Liver (tissue), 9 donors: Measurements from ENCODE around the gene DSCAML1. TPM values are rescaled to one million over a fixed set of nuclear protein-coding genes. Genes with fewer than 3 reads are reported as not detected.

Source experiments
- DNase-seq: peaks from one replicate; pipeline ENCODE4 v3.0.0-alpha.2; 2017; ENCODE audit warnings: low spot score
- H3K27ac ChIP-seq, 2 donors: one replicate each; pipeline ENCODE4 v1.7.0; 2013; ENCODE audit warnings: inconsistent platforms in 2 of 2, low read length in 2 of 2, control low read depth in 1 of 2, low read depth in 1 of 2, mild to moderate bottlenecking in 1 of 2
- H3K27me3 ChIP-seq, 4 donors: one replicate each; pipeline versions ENCODE4 v1.6.1 to v1.7.0; 2013; ENCODE audit warnings: low read length in 3 of 4, inconsistent platforms in 1 of 4, mild to moderate bottlenecking in 1 of 4, moderate library complexity in 1 of 4; ENCODE audit not compliant: control insufficient read depth in 4 of 4, insufficient read depth in 4 of 4
- H3K36me3 ChIP-seq, 4 donors: one replicate each; pipeline versions ENCODE4 v1.6.1 to v1.7.0; 2013; ENCODE audit warnings: low read length in 3 of 4, mild to moderate bottlenecking in 3 of 4, low read depth in 1 of 4, moderate library complexity in 1 of 4; ENCODE audit not compliant: control insufficient read depth in 4 of 4, insufficient read depth in 3 of 4
- H3K4me1 ChIP-seq, 4 donors: one replicate each; pipeline versions ENCODE4 v1.6.1 to v1.7.0; 2013; ENCODE audit warnings: low read length in 3 of 4, mild to moderate bottlenecking in 3 of 4, moderate library complexity in 1 of 4; ENCODE audit not compliant: control insufficient read depth in 4 of 4, insufficient read depth in 4 of 4
- H3K4me3 ChIP-seq, 3 donors: one replicate each; pipeline versions ENCODE4 v1.6.1 to v1.7.0; 2013; ENCODE audit warnings: low read length in 3 of 3, control low read depth in 1 of 3, low read depth in 1 of 3, mild to moderate bottlenecking in 1 of 3
- H3K9ac ChIP-seq, 2 donors: one replicate each; pipeline ENCODE4 v1.7.0; 2013; ENCODE audit warnings: low read length in 2 of 2, mild to moderate bottlenecking in 2 of 2, moderate library complexity in 2 of 2, control low read depth in 1 of 2, low read depth in 1 of 2
- H3K9me3 ChIP-seq, 4 donors: one replicate each; pipeline versions ENCODE4 v1.6.1 to v1.7.0; 2013; ENCODE audit warnings: low read length in 3 of 4; ENCODE audit not compliant: control insufficient read depth in 4 of 4
- EGR1 ChIP-seq, 2 donors: IDR thresholded peaks; 2 replicates each; pipeline ENCODE4 v1.6.1; 2016 to 2018; ENCODE audit warnings: antibody characterized with exemption in 2 of 2, low read depth in 2 of 2
- FOXA1 ChIP-seq: IDR thresholded peaks from 2 replicates; pipeline ENCODE4 v1.6.1; 2016; ENCODE audit warnings: antibody characterized with exemption
- FOXA2 ChIP-seq: IDR thresholded peaks from 2 replicates; pipeline ENCODE4 v1.6.1; 2016; ENCODE audit warnings: antibody characterized with exemption
- GABPA ChIP-seq, 2 donors: IDR thresholded peaks in 1 of 2; conservative IDR thresholded peaks in 1 of 2; 2 replicates each; pipeline ENCODE4 v1.6.1; 2016; ENCODE audit warnings: antibody characterized with exemption in 2 of 2, mild to moderate bottlenecking in 1 of 2, moderate library complexity in 1 of 2
- HNF4A ChIP-seq, 2 donors: conservative IDR thresholded peaks; 2 replicates each; pipeline ENCODE4 v1.6.1; 2016; ENCODE audit warnings: antibody characterized with exemption in 2 of 2, mild to moderate bottlenecking in 2 of 2
- HNF4G ChIP-seq: IDR thresholded peaks from 2 replicates; pipeline ENCODE4 v1.6.1; 2016; ENCODE audit warnings: antibody characterized with exemption
- JUND ChIP-seq, 2 donors: IDR thresholded peaks; 2 replicates each; pipeline ENCODE4 v1.6.1; 2016; ENCODE audit warnings: antibody characterized with exemption in 2 of 2
- NR2F2 ChIP-seq: IDR thresholded peaks from 2 replicates; pipeline ENCODE4 v1.6.1; 2016; ENCODE audit warnings: antibody characterized with exemption
- RXRA ChIP-seq, 2 donors: IDR thresholded peaks; 2 replicates each; pipeline ENCODE4 v1.6.1; 2017 to 2018; ENCODE audit warnings: antibody characterized with exemption in 2 of 2, mild to moderate bottlenecking in 1 of 2
- SP1 ChIP-seq: IDR thresholded peaks from 2 replicates; pipeline ENCODE4 v1.6.1; 2018; ENCODE audit warnings: antibody characterized with exemption, mild to moderate bottlenecking
- TAF1 ChIP-seq: conservative IDR thresholded peaks from 2 replicates; pipeline ENCODE4 v1.6.1; 2016; ENCODE audit warnings: antibody characterized with exemption, mild to moderate bottlenecking
- YY1 ChIP-seq: IDR thresholded peaks from 2 replicates; pipeline ENCODE4 v1.6.1; 2016; ENCODE audit warnings: antibody characterized with exemption, mild to moderate bottlenecking
- WGBS: extraction: QIAGEN DNeasy Blood & Tissue Kit; methylation state at CpG from one replicate; pipeline ENCODE4 v1.1.7; 2013; 5-methylcytosine and 5-hydroxymethylcytosine counted together
- polyA plus RNA-seq, 2 donors: library from polyadenylated mRNA; stranded (reverse) in 1 of 2; unstranded in 1 of 2; fragments of 200-250 nt in 1 of 2; fragments of >200 nt in 1 of 2; fragmentation: Nextera tagmentation in 1 of 2; extraction: Ambion mirVana in 1 of 2; gene quantifications; one replicate each; pipeline versions ENCODE4 v1.2.1 to v1.2.3, GENCODE V29; 2013 to 2015
- total RNA-seq, 2 donors: library from RNA; depleted of rRNA; stranded (reverse); fragments of >200 nt; gene quantifications; one replicate each; pipeline ENCODE4 v1.2.3, GENCODE V29; 2014
- TF ChIP-seq, protein P1 (sequence below): IDR thresholded peaks from 2 replicates; pipeline ENCODE4 v1.6.1; 2016; ENCODE audit warnings: antibody characterized with exemption, mild to moderate bottlenecking
- TF ChIP-seq, protein P2 (sequence below): IDR thresholded peaks from 2 replicates; pipeline ENCODE4 v1.6.1; 2016; ENCODE audit warnings: antibody characterized with exemption
- TF ChIP-seq, protein P3 (sequence below): IDR thresholded peaks from 2 replicates; pipeline ENCODE4 v1.6.1; 2016; ENCODE audit warnings: antibody characterized with exemption
- TF ChIP-seq, protein P4 (sequence below): IDR thresholded peaks from 2 replicates; pipeline ENCODE4 v1.6.1; 2016; ENCODE audit warnings: antibody characterized with exemption
- donor health status: healthy.
- donor health status: healthy.
- donor health status: healthy.
- donor health status: healthy.
- donor health status: healthy.

The DSCAML1 gene
- total and polyA plus RNA-seq, 4 donors = 0.07 to 0.42 (median 0.20) TPM

DNA sequence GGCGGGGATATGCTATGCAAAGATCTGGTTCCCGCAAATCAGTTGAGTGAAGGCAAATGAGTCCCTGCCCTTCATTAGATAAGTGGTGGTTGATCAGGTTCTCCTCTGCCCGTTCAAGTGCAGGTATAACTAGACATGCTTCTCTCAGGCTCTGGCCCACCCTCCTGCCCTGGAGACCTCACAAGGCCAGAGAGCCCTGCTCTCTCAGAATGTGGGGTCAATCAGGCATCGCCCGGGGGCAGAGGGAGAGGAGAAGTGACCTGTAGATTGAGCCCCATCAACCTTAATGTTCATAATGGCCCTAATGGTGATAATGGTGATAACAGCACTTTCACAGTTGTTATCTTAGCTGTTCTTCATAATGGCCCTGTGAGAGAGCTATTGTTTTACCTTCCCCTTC, 224.3 kb downstream of the DSCAML1 start:
- TF ChIP-seq GABPA (IDR thresholded peaks at IDR 0.05 in 1 of 2, conservative IDR thresholded peaks at IDR 0.05 in 1 of 2) (no peak), SP1 (no peak), HNF4G (no peak), YY1 (no peak), RXRA (IDR thresholded peaks at IDR 0.05) (no peak), NR2F2 (no peak), TAF1 (no peak), FOXA1 (no peak), EGR1 (IDR thresholded peaks at IDR 0.05; ENCODE audit: low read depth in 2 of 2) (no peak), FOXA2 (no peak), JUND (IDR thresholded peaks at IDR 0.05) (no peak), HNF4A (conservative IDR thresholded peaks at IDR 0.05) (no peak)
- TF ChIP-seq, protein P1, sequence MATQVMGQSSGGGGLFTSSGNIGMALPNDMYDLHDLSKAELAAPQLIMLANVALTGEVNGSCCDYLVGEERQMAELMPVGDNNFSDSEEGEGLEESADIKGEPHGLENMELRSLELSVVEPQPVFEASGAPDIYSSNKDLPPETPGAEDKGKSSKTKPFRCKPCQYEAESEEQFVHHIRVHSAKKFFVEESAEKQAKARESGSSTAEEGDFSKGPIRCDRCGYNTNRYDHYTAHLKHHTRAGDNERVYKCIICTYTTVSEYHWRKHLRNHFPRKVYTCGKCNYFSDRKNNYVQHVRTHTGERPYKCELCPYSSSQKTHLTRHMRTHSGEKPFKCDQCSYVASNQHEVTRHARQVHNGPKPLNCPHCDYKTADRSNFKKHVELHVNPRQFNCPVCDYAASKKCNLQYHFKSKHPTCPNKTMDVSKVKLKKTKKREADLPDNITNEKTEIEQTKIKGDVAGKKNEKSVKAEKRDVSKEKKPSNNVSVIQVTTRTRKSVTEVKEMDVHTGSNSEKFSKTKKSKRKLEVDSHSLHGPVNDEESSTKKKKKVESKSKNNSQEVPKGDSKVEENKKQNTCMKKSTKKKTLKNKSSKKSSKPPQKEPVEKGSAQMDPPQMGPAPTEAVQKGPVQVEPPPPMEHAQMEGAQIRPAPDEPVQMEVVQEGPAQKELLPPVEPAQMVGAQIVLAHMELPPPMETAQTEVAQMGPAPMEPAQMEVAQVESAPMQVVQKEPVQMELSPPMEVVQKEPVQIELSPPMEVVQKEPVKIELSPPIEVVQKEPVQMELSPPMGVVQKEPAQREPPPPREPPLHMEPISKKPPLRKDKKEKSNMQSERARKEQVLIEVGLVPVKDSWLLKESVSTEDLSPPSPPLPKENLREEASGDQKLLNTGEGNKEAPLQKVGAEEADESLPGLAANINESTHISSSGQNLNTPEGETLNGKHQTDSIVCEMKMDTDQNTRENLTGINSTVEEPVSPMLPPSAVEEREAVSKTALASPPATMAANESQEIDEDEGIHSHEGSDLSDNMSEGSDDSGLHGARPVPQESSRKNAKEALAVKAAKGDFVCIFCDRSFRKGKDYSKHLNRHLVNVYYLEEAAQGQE = no peak
- TF ChIP-seq, protein P2, sequence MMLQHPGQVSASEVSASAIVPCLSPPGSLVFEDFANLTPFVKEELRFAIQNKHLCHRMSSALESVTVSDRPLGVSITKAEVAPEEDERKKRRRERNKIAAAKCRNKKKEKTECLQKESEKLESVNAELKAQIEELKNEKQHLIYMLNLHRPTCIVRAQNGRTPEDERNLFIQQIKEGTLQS = no peak
- TF ChIP-seq, protein P3, sequence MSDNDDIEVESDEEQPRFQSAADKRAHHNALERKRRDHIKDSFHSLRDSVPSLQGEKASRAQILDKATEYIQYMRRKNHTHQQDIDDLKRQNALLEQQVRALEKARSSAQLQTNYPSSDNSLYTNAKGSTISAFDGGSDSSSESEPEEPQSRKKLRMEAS = no peak
- TF ChIP-seq, protein P4, sequence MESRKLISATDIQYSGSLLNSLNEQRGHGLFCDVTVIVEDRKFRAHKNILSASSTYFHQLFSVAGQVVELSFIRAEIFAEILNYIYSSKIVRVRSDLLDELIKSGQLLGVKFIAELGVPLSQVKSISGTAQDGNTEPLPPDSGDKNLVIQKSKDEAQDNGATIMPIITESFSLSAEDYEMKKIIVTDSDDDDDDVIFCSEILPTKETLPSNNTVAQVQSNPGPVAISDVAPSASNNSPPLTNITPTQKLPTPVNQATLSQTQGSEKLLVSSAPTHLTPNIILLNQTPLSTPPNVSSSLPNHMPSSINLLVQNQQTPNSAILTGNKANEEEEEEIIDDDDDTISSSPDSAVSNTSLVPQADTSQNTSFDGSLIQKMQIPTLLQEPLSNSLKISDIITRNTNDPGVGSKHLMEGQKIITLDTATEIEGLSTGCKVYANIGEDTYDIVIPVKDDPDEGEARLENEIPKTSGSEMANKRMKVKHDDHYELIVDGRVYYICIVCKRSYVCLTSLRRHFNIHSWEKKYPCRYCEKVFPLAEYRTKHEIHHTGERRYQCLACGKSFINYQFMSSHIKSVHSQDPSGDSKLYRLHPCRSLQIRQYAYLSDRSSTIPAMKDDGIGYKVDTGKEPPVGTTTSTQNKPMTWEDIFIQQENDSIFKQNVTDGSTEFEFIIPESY = no peak
- no peaks in the 10 kb centered on the region for H3K9me3 ChIP-seq
- DNase-seq = no peak
- H3K9ac ChIP-seq = no peak overlapping the region
- H3K4me1 ChIP-seq = no peaks in the 10 kb centered on the region
- H3K27ac ChIP-seq = no peak overlapping the region
- 91% methylated on average over 5 of the region's 5 CpGs for whole genome bisulfite sequencing
- no peaks in the 10 kb centered on the region for H3K36me3 ChIP-seq
- no peaks in the 10 kb centered on the region for H3K27me3 ChIP-seq
- no peak overlapping the region for H3K4me3 ChIP-seq

DNA sequence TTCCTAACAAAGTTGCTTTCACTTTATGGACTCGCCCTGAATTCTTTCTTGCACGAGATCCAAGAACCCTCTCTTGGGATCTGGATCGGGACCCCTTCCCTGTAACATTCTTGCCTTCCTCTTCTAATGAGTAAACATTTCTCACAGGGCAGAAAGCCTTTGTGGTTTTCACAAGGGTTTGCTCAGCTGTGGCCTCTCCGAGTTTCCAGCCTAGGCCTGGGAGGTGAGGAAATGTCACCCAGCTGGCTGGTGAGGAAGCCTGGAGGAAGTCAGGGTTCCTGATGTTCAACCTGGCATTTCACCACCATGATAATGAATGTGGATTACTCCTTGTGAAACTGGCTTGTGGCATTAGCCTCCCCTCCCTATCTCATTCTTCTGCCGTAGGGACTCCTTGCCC, 224.9 kb downstream of the DSCAML1 start:
- H3K9ac ChIP-seq = no peak overlapping the region
- H3K4me1 ChIP-seq = no peaks in the 10 kb centered on the region
- no peaks in the 10 kb centered on the region for H3K27me3 ChIP-seq
- H3K27ac ChIP-seq = no peak overlapping the region
- WGBS = 78% methylated on average over 5 of the region's 5 CpGs
- no peak for TF ChIP-seq HNF4G
- H3K9me3 ChIP-seq = no peaks in the 10 kb centered on the region
- no peak for DNase-seq
- no peak overlapping the region for H3K4me3 ChIP-seq
- no peaks in the 10 kb centered on the region for H3K36me3 ChIP-seq
